Endothelial cell of umbilical vein (primary cell): ENCODE measurements around the gene MAPKAP1. TPM values are rescaled to one million over a fixed set of nuclear protein-coding genes. Genes with fewer than 3 reads are reported as not detected.

Experiments used
- BruUV-seq: library from RNA; stranded (reverse); fragments of 400-500 nt; replicated peaks from 2 replicates; lab custom pipeline; 2021; lab: Mats Ljungman, UMichigan
- CTCF ChIA-PET: fragments of 300-600, 350-600 bp; sonication (Branson Sonifier 250); formaldehyde crosslinking; loops from one replicate; lab custom pipeline; 2021; ENCODE audit warnings: antibody characterized with exemption, inconsistent platforms; lab: Charles Lee
- POLR2A ChIA-PET: fragments of 300-600, 350-600 bp; sonication (Branson Sonifier 250); formaldehyde crosslinking; loops from one replicate; lab custom pipeline; 2021; ENCODE audit warnings: antibody characterized with exemption, inconsistent platforms; lab: Charles Lee
- DNase-seq: peaks from one replicate; pipeline ENCODE4 v3.0.0-alpha.2; 2011; ENCODE audit warnings: low read depth, low spot score
- FAIRE-seq: peaks from 2 replicates; lab custom pipeline; 2011; peaks lifted over from hg19 to GRCh38; lab: Jason Lieb, UNC
- H2AFZ ChIP-seq: 2 replicates; pipeline ENCODE4 v1.6.0; 2012; ENCODE audit warnings: low read depth, low read length, control low read depth, inconsistent platforms
- H3K27ac ChIP-seq: 2 replicates; pipeline ENCODE4 v1.5.1; 2011; ENCODE audit warnings: low read depth, mild to moderate bottlenecking, control low read depth, low read length, moderate library complexity; ENCODE audit not compliant: insufficient read depth
- H3K27me3 ChIP-seq, 2 experiments: 2 replicates each; pipeline versions ENCODE4 v1.6.0 to v1.6.1; 2011; ENCODE audit warnings: low read length in 2 of 2, mixed read lengths in 1 of 2; ENCODE audit not compliant: control insufficient read depth in 2 of 2, insufficient read depth in 2 of 2
- H3K36me3 ChIP-seq, 2 experiments: 2 replicates in 1 of 2; 3 replicates in 1 of 2; pipeline ENCODE4 v1.5.1; 2011; ENCODE audit warnings: low read length in 2 of 2, mild to moderate bottlenecking in 1 of 2, moderate library complexity in 1 of 2; ENCODE audit not compliant: control insufficient read depth in 2 of 2, insufficient read depth in 2 of 2; ENCODE audit errors: extremely low read depth in 1 of 2
- H3K4me1 ChIP-seq: 3 replicates; pipeline ENCODE4 v1.5.1; 2011; ENCODE audit warnings: mild to moderate bottlenecking, low read length; ENCODE audit not compliant: control insufficient read depth, insufficient read depth; ENCODE audit errors: extremely low read depth
- H3K4me2 ChIP-seq: 2 replicates; pipeline ENCODE4 v1.6.1; 2011; ENCODE audit warnings: low read length, control low read depth, mixed read lengths; ENCODE audit not compliant: insufficient read depth
- H3K4me3 ChIP-seq, 3 experiments: fragments of 200-600 bp in 1 of 3; sonication (generic), shearing (Covaris generic) in 1 of 3; replicated peaks in 1 of 3; 2 replicates each; pipeline ENCODE4 v1.5.1; 2011 to 2016; ENCODE audit warnings: control low read depth in 3 of 3, low read length in 3 of 3, mild to moderate bottlenecking in 2 of 3, inconsistent platforms in 1 of 3, low read depth in 1 of 3, moderate library complexity in 1 of 3; ENCODE audit not compliant: insufficient read depth in 1 of 3
- H3K79me2 ChIP-seq: 2 replicates; pipeline ENCODE4 v1.6.0; 2012; ENCODE audit warnings: low read length, inconsistent platforms; ENCODE audit not compliant: control insufficient read depth, insufficient read depth
- H3K9ac ChIP-seq: replicated peaks from 2 replicates; pipeline ENCODE3; 2011; ENCODE audit warnings: low read length, control low read depth; ENCODE audit not compliant: insufficient read depth; ENCODE audit errors: extremely low read depth
- H3K9me1 ChIP-seq: replicated peaks from 3 replicates; pipeline ENCODE4 v1.6.0; 2011; ENCODE audit warnings: mild to moderate bottlenecking, low read length; ENCODE audit not compliant: control insufficient read depth, insufficient read depth; ENCODE audit errors: extremely low read depth
- H3K9me3 ChIP-seq: replicated peaks from 2 replicates; pipeline ENCODE4 v1.5.1; 2012; ENCODE audit warnings: low read length, inconsistent platforms; ENCODE audit not compliant: control insufficient read depth, insufficient read depth
- H4K20me1 ChIP-seq: replicated peaks from 2 replicates; pipeline ENCODE3; 2011; ENCODE audit warnings: mild to moderate bottlenecking, low read length; ENCODE audit not compliant: control insufficient read depth, insufficient read depth; ENCODE audit errors: extremely low read depth
- CTCF ChIP-seq, 2 donors: IDR thresholded peaks; 1 replicate in 1 of 2; 2 replicates in 1 of 2; pipeline ENCODE4 v1.5.1; 2011; ENCODE audit warnings: low read length in 2 of 2, mild to moderate bottlenecking in 2 of 2, moderate library complexity in 2 of 2, control low read depth in 1 of 2, inconsistent platforms in 1 of 2, low read depth in 1 of 2; ENCODE audit not compliant: insufficient read depth in 1 of 2; ENCODE audit errors: extremely low read depth in 1 of 2
- EZH2 ChIP-seq: IDR thresholded peaks from 2 replicates; pipeline ENCODE4 v1.6.1; 2012; ENCODE audit warnings: borderline replicate concordance, low read depth, mild to moderate bottlenecking, moderate library complexity, low read length, inconsistent platforms; ENCODE audit not compliant: severe bottlenecking
- FOS ChIP-seq: IDR thresholded peaks from 2 replicates; pipeline ENCODE4 v1.6.1; 2011; ENCODE audit warnings: mild to moderate bottlenecking, low read length, moderate library complexity, borderline replicate concordance; ENCODE audit not compliant: insufficient read depth
- GATA2 ChIP-seq: IDR thresholded peaks from 2 replicates; pipeline ENCODE4 v1.7.0; 2011; ENCODE audit warnings: low read depth, mild to moderate bottlenecking, moderate library complexity, mixed read lengths, low read length; ENCODE audit not compliant: insufficient read length, insufficient read depth
- JUN ChIP-seq: IDR thresholded peaks from 2 replicates; pipeline ENCODE4 v1.6.1; 2011; ENCODE audit warnings: borderline replicate concordance, low read depth; ENCODE audit not compliant: insufficient read length, insufficient read depth
- MAX ChIP-seq: IDR thresholded peaks from 2 replicates; pipeline ENCODE4 v1.6.1; 2011; ENCODE audit not compliant: insufficient read depth, insufficient read length
- MYC ChIP-seq: IDR thresholded peaks from one replicate; pipeline ENCODE4 v1.6.1; 2011; ENCODE audit warnings: mild to moderate bottlenecking, low read depth, low read length
- POLR2A ChIP-seq: IDR thresholded peaks from 2 replicates; pipeline ENCODE4 v1.6.1; 2012; ENCODE audit warnings: low read depth, mild to moderate bottlenecking, control low read depth, low read length
- POLR2AphosphoS5 ChIP-seq: IDR thresholded peaks from 2 replicates; pipeline ENCODE4 v1.6.1; 2012; ENCODE audit warnings: low read depth, mild to moderate bottlenecking, control low read depth, low read length, moderate library complexity; ENCODE audit not compliant: insufficient read depth
- dilution Hi-C: fragments of 300-500 bp; cut with MboI; formaldehyde crosslinking; loops from one replicate; pipeline ENCODE4 v1.15.0; 2019; ENCODE audit warnings: low sequenced_read_pairs; ENCODE audit not compliant: extremely low pct_ligation_motif_present
- intact Hi-C: fragments of 100-400 bp; cut with micrococcal nuclease; formaldehyde crosslinking; loops from one replicate; pipeline ENCODE4 v1.10.0; 2022
- polyA plus RNA-seq, 4 experiments: library from polyadenylated mRNA; depleted of rRNA in 3 of 4; stranded (reverse) in 3 of 4; unstranded in 1 of 4; fragments of >200 nt; gene quantifications; 2 replicates each; pipeline versions ENCODE4 v1.2.1 to v1.2.3, GENCODE V29; 2011 to 2012; ENCODE audit warnings: missing spikeins in 1 of 4
- total RNA-seq: library from RNA; stranded (reverse); gene quantifications from 2 replicates; pipeline ENCODE4 v1.2.3, GENCODE V29; 2021

MAPKAP1 gene
- total and polyA plus RNA-seq, 2 donors (not counting 3 experiments of a cell fraction or from before 2014, with no cell fraction given) = 61.9 to 99.1 TPM

GRCh38 chr9:125514468-125514867 lies 192.5 kb downstream of the MAPKAP1 start:
- H3K4me2 ChIP-seq = no peak overlapping the region
- intact Hi-C loops = no loop called here
- no peaks in the 10 kb centered on the region for H3K79me2 ChIP-seq
- H3K9me3 ChIP-seq = no peaks in the 10 kb centered on the region
- H3K36me3 ChIP-seq = no peaks in the 10 kb centered on the region
- no peak for FAIRE-seq
- no peak for DNase-seq
- H3K27me3 ChIP-seq = no peaks in the 10 kb centered on the region
- POLR2A ChIA-PET = interaction anchor here (1.8 kb wide), 1 partner anchor 10 kb away, joined by 5 read pairs; no protein-coding TSS in a partner anchor
- no peak for TF ChIP-seq EZH2
- no peak for TF ChIP-seq MYC
- no peak for TF ChIP-seq CTCF (IDR thresholded peaks at IDR 0.05; ENCODE audit: extremely low read depth in 1 of 2, insufficient read depth in 1 of 2, low read depth in 1 of 2, low read length in 2 of 2)
- no peak for TF ChIP-seq POLR2AphosphoS5
- no peak for TF ChIP-seq JUN
- no peak for TF ChIP-seq FOS
- no peak for TF ChIP-seq POLR2A
- TF ChIP-seq GATA2 = no peak
- no peak for TF ChIP-seq MAX
- H4K20me1 ChIP-seq = no peaks in the 10 kb centered on the region
- H3K4me1 ChIP-seq = peaks cover 7% of the 10 kb centered on the region
- CTCF ChIA-PET = interaction anchor here (1.3 to 2.4 kb wide), 4 partner anchors 15 to 44 kb away, joined by 3 to 6 read pairs (median 6); no protein-coding TSS in a partner anchor
- H3K9ac ChIP-seq = no peak overlapping the region
- H3K27ac ChIP-seq = no peak overlapping the region
- H2AFZ ChIP-seq = no peak overlapping the region
- no peak overlapping the region for H3K4me3 ChIP-seq
- no TSS peak for BruUV-seq
- H3K9me1 ChIP-seq = no peaks in the 10 kb centered on the region
- dilution Hi-C loops = no loop called here
